Anterior cingulate cortex (tissue), 58 donors: ENCODE results near the gene GMDS.
"Not testable (repeated sequence)": the region's sequence is repeated elsewhere in the genome, so short reads cannot be mapped to it uniquely, and the experiment has no call there.

Source experiments
- DNase-seq, 58 donors: peaks; one replicate each; lab custom pipeline; 2025; lab: John Stamatoyannopoulos, UW

Gene GMDS

DNA sequence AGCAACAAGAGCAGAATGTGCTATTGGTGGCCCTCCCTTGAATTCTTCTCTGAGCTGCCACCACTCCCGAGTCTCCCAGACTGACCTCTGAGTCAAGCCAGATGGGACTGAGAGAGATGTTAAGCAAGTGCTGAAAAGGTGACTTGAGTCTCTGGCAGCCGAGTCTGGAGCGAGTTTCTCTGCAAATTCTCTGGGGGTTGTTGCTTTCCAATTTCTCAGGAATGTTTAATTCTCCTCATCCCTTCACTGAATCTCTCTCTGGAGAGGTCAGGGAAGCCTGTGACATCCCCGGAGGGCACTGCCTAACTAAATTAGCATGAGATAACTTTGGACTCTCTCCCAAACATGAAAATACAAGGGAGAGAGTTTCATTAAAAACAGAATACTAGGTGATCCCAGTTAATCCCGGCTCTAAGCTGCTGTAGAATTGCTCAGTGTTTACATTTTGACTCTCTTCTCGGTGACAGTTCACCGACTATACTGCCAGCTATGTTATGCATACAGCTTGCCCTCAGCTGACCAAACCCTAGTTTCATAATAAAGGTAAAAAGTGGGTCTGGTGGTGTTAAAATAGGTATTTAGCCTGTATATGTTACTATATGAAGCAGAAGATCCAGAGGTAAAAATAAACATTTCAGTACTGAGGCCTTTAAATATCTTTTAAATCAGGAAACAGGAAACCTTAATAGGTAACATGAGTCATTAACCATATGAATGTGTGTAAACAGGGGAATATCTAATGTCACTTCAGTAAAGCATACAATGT is 477.7 kb downstream of the GMDS start:
- DNase-seq = no peak

DNA sequence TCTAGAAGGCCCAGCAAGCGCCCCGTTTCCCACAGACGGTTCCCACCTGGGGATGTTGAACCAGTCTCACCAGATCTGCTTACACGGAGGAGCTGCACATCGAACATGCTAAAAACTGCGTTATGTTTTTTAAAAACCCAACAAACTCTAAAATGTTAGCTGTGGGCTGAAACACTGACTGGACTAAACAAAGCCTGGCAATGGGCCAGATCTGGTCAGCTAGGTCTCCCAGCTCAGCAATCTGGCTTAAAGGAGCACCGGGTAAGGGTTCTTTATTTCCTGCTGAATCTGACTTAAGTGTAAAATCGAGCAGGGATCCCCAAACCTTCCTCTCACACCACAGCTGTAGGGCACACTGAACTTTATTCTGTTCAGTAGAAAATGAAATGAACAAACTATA is 478.8 kb downstream of the GMDS start:
- DNase-seq = no peak

DNA sequence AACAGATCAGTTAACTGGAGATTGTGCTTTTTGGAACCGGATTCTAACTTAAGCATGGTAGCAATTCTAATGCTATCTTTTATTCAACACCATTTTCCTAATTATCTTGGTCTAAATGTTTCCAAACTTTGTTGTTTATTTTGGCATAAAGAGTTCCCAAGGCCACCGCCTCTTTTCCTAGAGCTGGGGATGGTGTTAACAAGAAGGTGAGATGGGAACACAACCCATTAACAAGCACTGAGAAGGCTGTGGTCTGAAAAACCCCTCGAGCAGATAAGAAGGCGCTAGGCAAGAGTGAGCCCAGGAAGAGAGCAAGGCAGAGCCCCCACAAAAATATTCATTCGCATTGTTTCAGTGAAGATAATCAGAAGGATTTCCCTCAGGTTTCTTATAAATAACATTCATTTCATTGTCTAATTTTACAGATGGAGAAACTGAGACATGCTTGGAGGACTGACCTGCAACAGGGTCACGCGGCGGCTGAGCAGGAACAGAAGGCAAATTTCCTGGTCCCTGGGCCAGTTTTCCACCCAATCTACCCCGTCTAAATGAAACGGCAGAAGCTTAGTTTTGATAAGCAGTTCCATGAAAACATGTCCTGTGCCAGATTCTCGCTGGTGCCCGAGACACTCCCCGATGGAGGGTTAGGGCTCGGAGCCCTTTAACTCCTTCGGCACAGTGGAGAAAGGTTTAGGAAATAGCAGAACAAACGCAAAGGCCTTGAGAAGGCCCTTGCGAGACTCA is 480.1 kb downstream of the GMDS start:
- DNase-seq = no peak

DNA sequence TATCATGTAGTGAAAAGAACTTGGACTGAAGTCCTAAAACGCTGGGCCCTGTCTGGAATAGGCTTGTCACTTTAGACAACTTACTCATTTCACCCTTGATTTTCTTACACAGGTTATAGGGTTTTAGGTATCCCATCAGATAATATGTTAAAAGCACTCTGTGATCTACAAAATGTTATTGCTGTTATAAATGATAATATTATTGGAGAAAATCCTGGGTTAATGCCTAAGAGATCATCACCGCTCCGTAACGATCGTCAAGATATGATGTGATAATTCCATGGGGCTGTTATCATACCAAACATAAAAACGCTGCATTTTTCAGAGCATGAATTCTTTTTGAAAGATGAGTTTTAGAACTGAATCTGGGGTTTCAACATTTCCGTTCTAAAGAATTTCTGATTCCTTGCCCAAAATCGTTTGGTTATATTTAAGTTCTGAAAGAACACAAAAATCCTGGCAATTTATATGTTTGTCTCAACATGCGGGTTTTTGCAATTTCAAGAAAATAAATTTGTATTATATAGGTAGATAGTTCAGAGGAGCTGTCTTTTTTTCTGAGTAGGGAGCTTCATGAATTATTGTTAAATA is 480.9 kb downstream of the GMDS start:
- DNase-seq = no peak

DNA sequence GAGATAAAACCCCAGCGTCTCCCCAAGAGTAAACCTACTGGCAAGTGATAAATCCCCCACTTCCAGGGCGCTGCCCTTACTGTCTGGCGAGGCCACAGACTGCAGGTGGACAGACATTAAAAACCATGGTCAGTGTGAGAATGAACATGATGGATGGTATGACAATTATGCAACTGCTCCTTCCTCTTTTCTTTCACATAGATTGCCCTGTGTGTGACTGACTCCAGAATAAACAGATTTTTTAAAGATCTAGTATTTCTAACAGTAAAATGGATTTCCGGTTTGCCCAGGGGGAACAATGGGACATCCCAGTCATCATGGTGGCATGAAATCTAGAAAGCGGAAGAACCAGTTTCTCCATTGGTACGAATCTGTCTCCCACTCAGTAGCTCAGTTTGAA is 482.0 kb downstream of the GMDS start:
- DNase-seq = no peak

DNA sequence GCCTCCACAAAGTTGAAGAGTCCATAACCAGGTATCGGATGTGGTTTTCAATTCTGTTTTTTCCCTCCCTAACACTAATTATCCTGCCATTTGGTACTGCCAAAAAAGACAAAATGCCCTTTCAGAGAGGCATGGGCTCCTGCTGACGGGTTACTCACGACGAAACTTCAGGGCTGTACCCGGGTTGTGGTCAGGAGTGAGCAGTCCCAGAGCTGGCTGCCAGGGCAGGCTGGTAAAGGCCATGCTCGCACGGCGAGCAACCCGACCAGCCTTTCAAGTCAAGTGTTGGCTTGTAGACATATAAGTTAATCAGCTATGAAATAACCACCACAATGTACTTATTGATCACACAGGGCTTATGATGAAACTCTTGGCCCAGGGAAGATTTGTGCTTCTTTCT is 483.2 kb downstream of the GMDS start:
- DNase-seq = peak in 8 of 58 donors; percentile 3 to 14 (median 6)

DNA sequence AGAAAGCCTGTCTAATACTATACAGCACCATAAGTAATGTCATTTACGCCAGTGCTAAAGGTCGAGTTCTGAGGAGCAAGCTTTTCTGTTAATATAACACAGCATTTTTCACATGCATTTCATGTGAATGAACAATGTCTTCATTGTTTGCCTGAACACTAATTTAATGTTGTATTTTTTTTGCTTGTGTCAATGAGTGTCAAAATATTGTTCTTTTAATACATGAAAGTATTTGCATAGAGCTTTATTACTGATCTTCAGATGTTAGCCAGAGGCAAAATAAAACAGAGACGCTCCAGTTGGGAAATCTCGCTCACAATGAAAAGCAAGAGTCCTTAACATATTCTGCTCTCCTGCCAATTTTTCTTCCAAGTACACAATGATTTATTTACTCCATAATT is 483.9 kb downstream of the GMDS start:
- no peak for DNase-seq

DNA sequence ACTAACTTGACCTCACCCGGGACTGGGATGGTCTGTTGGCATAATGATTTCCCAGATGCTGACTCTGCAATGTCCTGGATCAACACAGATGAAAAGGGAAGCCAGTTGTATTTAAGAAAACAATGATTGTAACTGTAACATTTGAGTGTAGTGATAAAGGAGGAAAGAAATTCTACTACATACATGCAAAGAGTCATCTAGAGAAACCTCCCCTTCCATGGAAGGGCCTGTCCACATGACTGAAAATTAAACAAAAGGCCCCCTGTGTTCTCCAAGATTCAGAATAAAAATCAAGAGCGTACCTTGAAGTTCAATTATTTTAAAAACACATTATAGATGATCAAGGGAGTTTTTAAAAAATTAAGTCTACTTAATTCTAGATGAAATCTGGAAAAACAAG is 484.5 kb downstream of the GMDS start:
- no peak for DNase-seq

DNA sequence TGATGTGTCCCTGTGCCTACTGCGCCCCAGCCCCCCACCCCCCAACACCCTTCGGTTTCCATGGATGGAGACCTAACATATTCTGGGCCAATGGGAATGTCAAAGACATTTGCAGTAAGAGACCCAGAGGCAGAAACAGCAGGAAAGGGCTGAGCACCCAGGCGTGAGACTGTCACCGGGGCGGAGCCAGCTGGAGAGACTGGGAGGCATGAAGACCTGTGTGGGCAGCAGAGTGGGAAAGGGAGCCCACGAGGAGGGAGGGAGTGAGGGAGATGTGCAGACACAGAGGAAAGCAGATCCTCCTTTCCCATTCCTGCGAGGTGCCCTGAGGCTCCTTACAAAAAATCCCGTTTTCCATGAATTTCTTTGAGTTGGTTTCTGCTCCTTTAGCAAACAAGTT is 485.5 kb downstream of the GMDS start:
- no peak for DNase-seq

DNA sequence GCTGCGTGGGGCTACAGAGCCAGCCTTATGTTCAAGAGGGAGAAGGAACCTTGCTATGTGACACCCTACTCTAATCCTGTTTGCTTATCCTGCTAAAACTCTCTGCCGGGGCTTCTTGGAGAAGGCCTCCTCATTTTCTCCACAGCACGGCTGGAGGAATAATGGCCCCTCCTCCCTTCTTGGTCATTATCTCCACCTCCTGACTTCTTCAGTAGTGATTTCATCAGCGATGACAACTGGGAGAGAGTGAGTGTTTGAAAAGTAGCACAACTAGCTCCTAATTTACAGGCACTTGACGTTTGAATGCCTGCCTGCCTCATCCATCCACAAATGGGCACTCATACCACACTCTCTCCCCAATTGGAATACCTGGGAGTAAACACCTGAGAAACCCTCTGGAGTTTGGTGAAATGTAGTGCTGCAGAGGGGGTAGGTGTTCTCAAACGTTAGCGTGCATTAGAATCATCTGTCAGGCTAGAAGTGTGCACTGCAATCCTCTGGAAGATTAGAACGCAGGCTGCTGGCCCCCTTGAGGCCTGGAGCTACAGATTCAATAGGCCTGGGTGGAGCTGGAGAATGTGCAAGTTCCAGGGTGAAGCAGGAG is 487.2 kb downstream of the GMDS start:
- DNase-seq = no peak

DNA sequence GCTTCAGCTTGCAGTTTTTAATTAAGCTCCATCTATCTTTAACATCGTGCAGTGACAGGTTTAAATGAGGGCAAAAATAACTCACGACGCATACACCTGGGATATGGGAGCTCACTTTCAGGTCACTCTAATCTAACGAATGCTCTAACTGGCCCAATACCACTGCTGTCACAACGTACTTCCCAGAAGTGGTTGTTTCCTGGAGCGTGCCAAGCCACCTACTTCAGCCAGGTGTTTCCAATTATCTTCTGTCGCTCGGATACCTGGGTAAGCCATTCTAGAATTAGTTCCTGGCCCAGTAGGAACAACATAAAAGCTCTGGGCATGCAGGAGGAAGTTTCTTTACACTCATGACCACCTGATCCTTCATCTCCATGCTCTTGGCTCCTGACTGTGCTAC is 488.3 kb downstream of the GMDS start:
- no peak for DNase-seq

DNA sequence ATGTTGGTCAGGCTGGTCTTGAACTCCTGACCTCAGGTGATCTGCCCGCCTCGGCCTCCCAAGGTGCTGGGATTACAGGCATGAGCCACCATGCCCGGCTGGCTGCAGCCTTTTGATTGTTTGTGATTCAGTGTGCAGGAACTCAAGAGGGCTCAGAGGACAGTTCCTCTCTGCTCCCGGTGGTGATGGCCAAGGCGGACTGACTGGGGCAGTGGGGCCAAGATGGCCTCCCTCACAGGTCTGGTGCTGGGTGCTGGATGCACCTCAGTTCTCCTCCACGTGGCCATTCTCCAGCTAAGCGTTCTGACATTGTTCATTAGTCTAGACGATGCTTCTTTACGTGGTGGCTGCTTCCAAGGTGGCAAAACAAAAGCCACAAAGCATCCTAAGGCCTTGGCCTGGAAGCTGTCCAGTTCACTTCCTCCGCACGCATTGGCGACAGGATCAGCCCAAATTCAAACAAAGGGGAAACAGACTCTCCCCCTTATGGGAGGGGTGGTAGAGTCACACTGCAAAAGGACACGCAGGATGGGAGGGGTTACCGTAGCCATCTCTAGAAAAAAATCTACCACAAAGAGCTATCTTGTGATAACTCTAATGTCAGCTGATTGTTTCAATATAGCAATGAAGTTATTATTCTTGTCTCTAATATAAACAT is 488.8 kb downstream of the GMDS start:
- DNase-seq = no peak

DNA sequence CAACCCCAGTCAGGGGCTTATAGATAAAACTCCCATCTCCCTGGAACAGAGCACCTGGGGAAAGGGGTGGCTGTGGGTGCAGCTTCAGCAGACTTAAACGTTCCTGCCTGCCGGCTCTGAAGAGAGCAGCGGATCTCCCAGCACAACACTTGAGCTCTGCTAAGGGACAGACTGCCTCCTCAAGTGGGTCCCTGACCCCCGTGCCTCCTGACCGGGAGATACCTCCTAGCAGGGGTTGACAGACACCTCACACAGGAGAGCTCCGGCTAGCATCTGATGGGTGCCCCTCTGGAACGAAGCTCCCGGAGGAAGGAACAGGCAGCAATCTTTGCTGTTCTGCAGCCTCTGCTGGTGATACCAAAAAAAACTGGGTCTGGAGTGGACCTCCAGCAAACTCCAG is 494.3 kb downstream of the GMDS start:
- not testable (repeated sequence) for DNase-seq

DNA sequence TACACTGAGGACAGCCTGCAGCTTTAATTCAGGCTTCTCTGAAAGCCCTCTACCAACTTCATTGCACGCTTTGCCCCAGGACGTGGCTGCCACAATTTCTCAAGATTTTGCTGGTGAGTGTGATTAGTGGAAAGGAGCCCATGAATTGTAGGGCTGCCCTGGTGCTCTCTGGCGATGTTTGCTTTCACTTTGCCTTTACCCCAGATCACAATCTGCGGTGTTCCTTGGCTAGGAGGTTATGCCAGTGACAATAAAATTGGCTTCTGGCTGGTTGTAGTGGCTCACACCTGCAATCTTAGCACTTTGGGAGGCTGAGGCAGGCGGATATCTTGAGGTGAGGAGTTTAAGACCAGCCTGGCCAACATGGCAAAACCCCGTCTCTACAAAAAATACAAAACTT is 496.4 kb downstream of the GMDS start:
- no peak for DNase-seq

DNA sequence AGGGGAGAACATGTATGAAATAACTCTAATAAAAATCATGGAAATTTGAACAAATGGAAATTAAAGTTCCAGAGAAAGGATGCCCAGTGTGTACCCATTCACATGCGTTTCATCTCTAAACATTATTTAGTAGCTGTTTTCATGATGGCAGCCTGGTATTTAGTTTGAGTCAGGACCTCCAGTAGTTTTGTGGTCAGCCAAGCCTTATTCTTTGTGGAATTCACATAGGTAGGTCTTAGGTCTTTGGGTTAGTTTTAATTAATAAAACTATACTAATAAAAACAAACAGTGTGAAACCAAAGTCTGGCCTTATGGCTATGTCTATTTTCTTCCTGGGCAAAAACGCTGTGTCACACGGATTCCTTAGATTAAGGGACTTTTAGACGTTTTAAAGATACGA is 497.9 kb downstream of the GMDS start:
- DNase-seq = no peak

DNA sequence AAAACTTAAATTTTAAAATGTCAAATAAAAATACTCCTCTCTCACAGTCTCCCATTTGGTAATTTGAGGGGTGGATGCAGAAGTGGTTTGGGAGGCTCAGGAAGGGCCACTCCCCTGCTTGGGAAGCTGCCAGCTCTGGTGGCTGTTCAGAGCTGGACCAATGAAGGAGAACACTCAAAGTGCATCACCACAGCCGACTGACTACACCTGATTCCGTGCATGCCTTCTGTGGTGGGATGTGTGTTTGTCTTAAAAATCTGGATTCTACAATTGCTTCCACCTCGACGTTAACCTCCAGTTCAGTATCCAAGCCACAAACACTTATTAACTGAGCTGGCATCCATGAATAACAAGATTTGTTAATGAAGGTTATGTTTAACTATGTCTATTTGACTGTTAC is 498.4 kb downstream of the GMDS start:
- DNase-seq = no peak

DNA sequence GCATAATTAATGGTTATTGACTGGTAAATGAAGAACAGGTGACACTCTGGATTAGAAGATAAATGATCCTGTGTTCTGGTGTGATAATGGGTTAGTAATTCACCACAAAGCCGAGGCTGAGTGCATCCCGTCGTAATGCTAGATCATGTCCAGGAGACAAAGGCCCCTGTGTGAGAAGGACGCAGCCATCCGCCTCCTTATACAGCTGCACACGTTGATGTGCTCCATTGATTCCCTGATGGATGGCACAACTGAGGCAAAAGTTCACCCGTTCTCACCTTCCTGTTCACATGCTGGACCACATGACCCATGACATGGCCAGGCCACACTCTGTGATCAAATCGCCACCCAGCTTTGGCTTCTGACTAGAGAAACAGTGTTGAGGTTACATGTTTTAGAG is 499.6 kb downstream of the GMDS start:
- peak in 1 of 58 donors; percentile 19 for DNase-seq

DNA sequence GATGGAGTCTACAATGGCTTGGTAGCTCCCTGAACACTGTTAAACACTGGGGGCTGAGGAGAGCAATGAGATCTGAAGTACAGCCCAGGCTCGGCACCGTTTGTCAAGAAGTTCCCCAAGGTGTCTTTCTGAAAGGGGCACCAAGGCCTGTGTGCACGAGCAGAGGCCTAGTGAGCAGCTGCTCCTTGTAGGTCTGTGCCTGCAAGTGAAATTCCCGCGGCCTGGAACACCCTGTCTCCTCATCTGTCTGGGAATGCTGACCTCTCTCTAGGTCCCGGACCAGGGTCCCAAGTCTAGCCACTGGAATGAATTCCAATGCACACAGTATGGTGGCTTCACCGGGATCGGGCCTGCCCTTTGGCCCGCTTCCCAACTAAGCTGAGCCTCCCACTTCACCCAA is 500.9 kb downstream of the GMDS start:
- no peak for DNase-seq

DNA sequence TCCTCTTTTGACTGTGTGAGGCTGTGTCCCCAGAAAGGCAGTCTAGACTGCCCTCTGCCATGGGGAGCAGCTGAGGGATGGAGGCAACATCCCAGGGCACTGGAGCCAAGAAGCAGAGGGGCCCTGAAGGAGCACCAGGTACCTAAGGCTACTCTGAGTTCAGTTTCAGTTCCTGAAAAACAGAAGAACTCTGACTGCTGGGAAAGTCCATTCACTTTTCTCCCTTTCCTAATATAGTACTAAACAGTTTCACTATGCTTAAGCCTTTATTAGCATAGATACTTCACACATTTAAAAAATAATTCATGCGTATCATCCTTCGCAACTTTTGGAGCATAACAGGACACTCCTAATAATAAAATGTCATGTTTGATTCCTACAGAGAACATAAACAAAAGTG is 505.7 kb downstream of the GMDS start:
- DNase-seq = no peak

DNA sequence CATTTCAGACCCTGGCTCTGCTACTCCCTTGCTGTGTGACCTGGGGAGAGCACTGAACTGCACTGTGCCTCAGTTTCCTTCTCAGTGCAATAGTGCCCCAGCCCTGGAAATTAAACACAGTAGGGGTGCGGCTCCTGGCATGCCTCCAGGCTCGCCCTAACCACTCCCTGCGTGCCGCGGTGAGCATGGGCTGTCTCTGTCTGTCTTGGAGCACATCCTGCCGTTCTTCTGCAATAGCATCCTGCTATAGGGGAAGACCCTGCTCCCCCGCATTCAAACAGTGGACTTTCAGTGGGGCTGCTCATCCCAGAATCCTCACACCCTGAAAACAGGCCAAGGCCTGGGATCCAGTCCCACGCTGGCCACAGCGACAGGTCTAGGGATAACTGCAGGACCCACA is 506.2 kb downstream of the GMDS start:
- no peak for DNase-seq

DNA sequence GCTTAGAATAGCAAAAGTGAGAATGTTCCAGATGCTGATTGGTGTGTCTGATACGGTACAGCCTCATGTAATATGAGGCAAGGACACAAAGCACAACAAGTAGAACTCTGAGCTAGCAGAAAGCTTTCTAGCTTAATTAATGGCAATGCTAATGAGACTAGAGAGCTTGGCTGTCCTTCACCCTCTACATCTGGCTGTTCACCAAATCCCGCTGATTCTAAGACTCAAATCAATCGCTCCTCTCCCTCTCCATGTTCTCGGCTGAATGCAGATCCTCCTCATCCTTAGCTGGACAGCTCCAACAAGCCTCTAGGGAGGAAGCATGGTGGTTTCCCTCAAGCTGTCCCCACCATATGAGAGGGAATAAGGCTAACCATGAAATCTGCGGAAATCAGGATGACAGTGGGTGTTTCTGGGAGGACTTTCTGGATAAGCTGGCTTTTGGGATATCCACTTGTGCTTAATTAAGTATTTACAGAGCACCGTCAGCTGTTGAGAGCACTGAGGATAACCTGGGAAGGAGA is 506.8 kb downstream of the GMDS start:
- DNase-seq = no peak
